Measurements from ENCODE around the gene THRB.
"Not testable (repeated sequence)": the region's sequence is repeated elsewhere in the genome, so short reads cannot be mapped to it uniquely, and the experiment has no call there.

Gene THRB

GRCh38 chr3:24136624-24137310 lies 357.9 kb downstream of the THRB start:
- DNase-seq: no peak

- no peak for DNase-seq
These were observed 359.4 kb downstream of the THRB start for GRCh38 chr3:24135280-24135679.

GRCh38 chr3:24133942-24134341 lies 360.7 kb downstream of the THRB start:
- no peak for DNase-seq

- no peak for DNase-seq
These were observed 361.2 kb downstream of the THRB start for GRCh38 chr3:24133436-24133835.

GRCh38 chr3:24129549-24129948 lies 365.1 kb downstream of the THRB start:
- DNase-seq: peak; percentile 79

- DNase-seq: peak; percentile 63
These were observed 366.2 kb downstream of the THRB start for GRCh38 chr3:24128199-24129005.

- peak; percentile 32 for DNase-seq
These were observed 371.1 kb downstream of the THRB start for GRCh38 chr3:24123596-24123995.

GRCh38 chr3:24120434-24120833 lies 374.2 kb downstream of the THRB start:
- DNase-seq: no peak

- peak; percentile 74 for DNase-seq
These were observed 375.3 kb downstream of the THRB start for GRCh38 chr3:24119321-24119751.

- DNase-seq: no peak
These were observed 377.1 kb downstream of the THRB start for GRCh38 chr3:24117508-24117907.

GRCh38 chr3:24111711-24112110 lies 382.9 kb downstream of the THRB start:
- DNase-seq: no peak

- DNase-seq: no peak
These were observed 384.6 kb downstream of the THRB start for GRCh38 chr3:24110051-24110450.

GRCh38 chr3:24101676-24102168 lies 392.9 kb downstream of the THRB start:
- no peak for DNase-seq

GRCh38 chr3:24100696-24101402 lies 393.8 kb downstream of the THRB start:
- DNase-seq: no peak

- no peak for DNase-seq
These were observed 397.9 kb downstream of the THRB start for GRCh38 chr3:24096695-24097290.

GRCh38 chr3:24096271-24096670 lies 398.4 kb downstream of the THRB start:
- no peak for DNase-seq

- not testable (repeated sequence) for DNase-seq
These were observed 399.8 kb downstream of the THRB start for GRCh38 chr3:24094818-24095217.

GRCh38 chr3:24088782-24089181 lies 405.9 kb downstream of the THRB start:
- DNase-seq: peak; percentile 14

GRCh38 chr3:24087469-24087868 lies 407.2 kb downstream of the THRB start:
- DNase-seq: no peak

GRCh38 chr3:24086617-24087404 lies 407.8 kb downstream of the THRB start:
- DNase-seq: no peak

GRCh38 chr3:24086206-24086605 lies 408.4 kb downstream of the THRB start:
- no peak for DNase-seq

- no peak for DNase-seq
These were observed 422.5 kb downstream of the THRB start for GRCh38 chr3:24072193-24072592.
